Activated CD8-positive, alpha-beta T cell treated with anti-CD3 and anti-CD28 coated beads, Interleukin-2, amount 10 ng/mL, durations not matched to agents 7 days and 5 days (primary cell): Measurements from ENCODE around the gene CARMIL3. TPM values are rescaled to one million over a fixed set of nuclear protein-coding genes. Genes with fewer than 3 reads are reported as not detected.

Experiments
- ATAC-seq: fragments of 150-1000 bp; cut with Tn5 transposase; one replicate; pipeline ENCODE4 v1.10.0; 2021; ENCODE audit warnings: moderate library complexity
- CTCF ChIA-PET: fragments of 350-600 bp; sonication (Branson Sonifier 250); formaldehyde crosslinking; loops from one replicate; lab custom pipeline; 2021; ENCODE audit warnings: antibody characterized with exemption; lab: Charles Lee
- POLR2A ChIA-PET: fragments of 350-600 bp; sonication (Branson Sonifier 250); formaldehyde crosslinking; loops from one replicate; lab custom pipeline; 2021; ENCODE audit warnings: antibody characterized with exemption; lab: Charles Lee
- DNase-seq: peaks from one replicate; pipeline ENCODE4 v3.0.0-alpha.2; 2020
- H3K27ac Mint-ChIP-seq: one replicate; pipeline ENCODE4 v1.8.0; 2021; ENCODE audit warnings: mild to moderate bottlenecking, mixed read lengths
- H3K27me3 Mint-ChIP-seq: one replicate; pipeline ENCODE4 v1.8.0; 2021; ENCODE audit warnings: low read depth, mixed read lengths
- H3K36me3 Mint-ChIP-seq: one replicate; pipeline ENCODE4 v1.8.0; 2021; ENCODE audit warnings: low read depth, mixed read lengths
- H3K4me1 Mint-ChIP-seq: one replicate; pipeline ENCODE4 v1.8.0; 2021; ENCODE audit warnings: low read depth, mixed read lengths
- H3K4me3 Mint-ChIP-seq: one replicate; pipeline ENCODE4 v1.8.0; 2021; ENCODE audit warnings: mild to moderate bottlenecking, mixed read lengths
- H3K9me3 Mint-ChIP-seq: one replicate; pipeline ENCODE4 v1.8.0; 2022; ENCODE audit warnings: mixed read lengths; ENCODE audit not compliant: insufficient read depth
- total RNA-seq, 2 experiments: library from RNA; stranded (reverse); gene quantifications; one replicate each; pipeline ENCODE4 v1.2.3, GENCODE V29; 2021

CARMIL3 gene
- total RNA-seq, 2 experiments from 2014 or later = 0.86 to 0.95 TPM

GRCh38 chr14:24064856-24065255 lies 13.0 kb downstream of the CARMIL3 start:
- ChIA-PET CTCF (no interaction called here), POLR2A (interaction anchor here (0.5 kb wide), 1 partner anchor 73 kb away, joined by 3 read pairs; no protein-coding TSS in a partner anchor)
- DNase-seq (no peak), ATAC-seq (no peak)
- no peaks in the 10 kb centered on the region for H3K4me1 Mint-ChIP-seq
- no peak overlapping the region for H3K4me3 Mint-ChIP-seq
- H3K36me3 Mint-ChIP-seq = no peaks in the 10 kb centered on the region
- no peak overlapping the region for H3K27ac Mint-ChIP-seq
- peaks cover 3% of the 10 kb centered on the region for H3K27me3 Mint-ChIP-seq
- H3K9me3 Mint-ChIP-seq = no peaks in the 10 kb centered on the region

GRCh38 chr14:24065408-24065807 lies 13.6 kb downstream of the CARMIL3 start:
- POLR2A ChIA-PET = interaction anchor here (0.9 kb wide), 1 partner anchor 49 kb away, joined by 3 read pairs; the partner anchor contains the start of gene DCAF11
- ATAC-seq = no peak
- H3K36me3 Mint-ChIP-seq = no peaks in the 10 kb centered on the region

GRCh38 chr14:24066496-24067132 lies 14.8 kb downstream of the CARMIL3 start:
- ATAC-seq = no peak
- H3K4me3 Mint-ChIP-seq = no peak overlapping the region
- H3K9me3 Mint-ChIP-seq = no peaks in the 10 kb centered on the region
- CTCF ChIA-PET = interaction anchor here (1.4 to 2.0 kb wide), 4 partner anchors 8 to 41 kb away, joined by 5 to 8 read pairs (median 6); no protein-coding TSS in a partner anchor
- no peaks in the 10 kb centered on the region for H3K4me1 Mint-ChIP-seq
- POLR2A ChIA-PET = interaction anchor here (0.9 to 1.2 kb wide), 2 partner anchors 28 to 94 kb away, joined by 4 read pairs; partner anchors contain the start of genes IRF9 and PCK2
- H3K27ac Mint-ChIP-seq = no peak overlapping the region
- peaks cover 9% of the 10 kb centered on the region for H3K27me3 Mint-ChIP-seq
- H3K36me3 Mint-ChIP-seq = no peaks in the 10 kb centered on the region
- DNase-seq = no peak

More at GRCh38 chr14:24065408-24065807, 13.6 kb downstream of the CARMIL3 start:
- Mint-ChIP-seq H3K27ac (no peak overlapping the region), H3K9me3 (no peaks in the 10 kb centered on the region), H3K4me1 (no peaks in the 10 kb centered on the region), H3K27me3 (peaks cover 7% of the 10 kb centered on the region), H3K4me3 (no peak overlapping the region)
- no peak for DNase-seq
- CTCF ChIA-PET = interaction anchor here (0.9 to 1.2 kb wide), 2 partner anchors 25 to 30 kb away, joined by 3 to 5 read pairs; no protein-coding TSS in a partner anchor

- no peaks in the 10 kb centered on the region for H3K4me1 Mint-ChIP-seq
- no peak for DNase-seq
- ChIA-PET CTCF (interaction anchor here (1.1 to 3.4 kb wide), 7 partner anchors 9 to 41 kb away, joined by 3 to 14 read pairs (median 6); no protein-coding TSS in a partner anchor), POLR2A (interaction anchor here (1.2 kb wide), 1 partner anchor 27 kb away, joined by 4 read pairs; the partner anchor contains the start of gene PCK2)
- no peak overlapping the region for H3K27ac Mint-ChIP-seq
- no peak overlapping the region for H3K4me3 Mint-ChIP-seq
- H3K27me3 Mint-ChIP-seq = peaks cover 9% of the 10 kb centered on the region
- no peak for ATAC-seq
- H3K9me3 Mint-ChIP-seq = no peaks in the 10 kb centered on the region
- no peaks in the 10 kb centered on the region for H3K36me3 Mint-ChIP-seq
Observed at GRCh38 chr14:24067133-24068082, 15.6 kb downstream of the CARMIL3 start.

GRCh38 chr14:24068711-24069410 lies 17.1 kb downstream of the CARMIL3 start:
- no peak overlapping the region for H3K27ac Mint-ChIP-seq
- no peak overlapping the region for H3K4me3 Mint-ChIP-seq
- ATAC-seq (no peak), DNase-seq (no peak)
- H3K36me3 Mint-ChIP-seq = no peaks in the 10 kb centered on the region
- no peaks in the 10 kb centered on the region for H3K9me3 Mint-ChIP-seq
- peaks cover 9% of the 10 kb centered on the region for H3K27me3 Mint-ChIP-seq
- POLR2A ChIA-PET = interaction anchor here (1.4 to 2.6 kb wide), 2 partner anchors 12 to 92 kb away, joined by 4 to 13 read pairs; partner anchors contain the start of gene IRF9
- CTCF ChIA-PET = interaction anchor here (0.7 to 3.4 kb wide), 7 partner anchors 11 to 92 kb away, joined by 3 to 15 read pairs (median 7); partner anchors contain the start of gene IRF9
- H3K4me1 Mint-ChIP-seq = no peaks in the 10 kb centered on the region

- Mint-ChIP-seq H3K27me3 (peaks cover 9% of the 10 kb centered on the region), H3K27ac (no peak overlapping the region), H3K4me3 (no peak overlapping the region), H3K4me1 (no peaks in the 10 kb centered on the region), H3K9me3 (no peaks in the 10 kb centered on the region), H3K36me3 (no peaks in the 10 kb centered on the region)
- ATAC-seq (no peak), DNase-seq (no peak)
- ChIA-PET POLR2A (interaction anchor here (1.1 to 2.6 kb wide), 3 partner anchors 11 to 173 kb away, joined by 3 to 13 read pairs (median 4); partner anchors contain the start of genes IRF9 and TINF2), CTCF (interaction anchor here (0.7 to 3.4 kb wide), 6 partner anchors 11 to 92 kb away, joined by 3 to 15 read pairs (median 6); partner anchors contain the start of genes CARMIL3 and IRF9)
Observed at GRCh38 chr14:24069411-24069735, 17.6 kb downstream of the CARMIL3 start.

GRCh38 chr14:24070285-24071143 lies 18.7 kb downstream of the CARMIL3 start:
- no peak overlapping the region for H3K4me3 Mint-ChIP-seq
- H3K9me3 Mint-ChIP-seq = no peaks in the 10 kb centered on the region
- H3K36me3 Mint-ChIP-seq = no peaks in the 10 kb centered on the region
- H3K27me3 Mint-ChIP-seq = peaks cover 9% of the 10 kb centered on the region
- ATAC-seq (no peak), DNase-seq (no peak)
- CTCF ChIA-PET = interaction anchor here (0.9 to 3.4 kb wide), 6 partner anchors 9 to 38 kb away, joined by 3 to 15 read pairs (median 6); partner anchors contain the start of gene CARMIL3
- H3K4me1 Mint-ChIP-seq = peaks cover 7% of the 10 kb centered on the region
- POLR2A ChIA-PET = interaction anchor here (1.1 to 2.6 kb wide), 2 partner anchors 10 to 172 kb away, joined by 3 to 13 read pairs; partner anchors contain the start of gene TINF2
- H3K27ac Mint-ChIP-seq = no peak overlapping the region

GRCh38 chr14:24071144-24071697 lies 19.4 kb downstream of the CARMIL3 start, which contains the start of gene CPNE6:
Gene CPNE6 (plus strand): TSS chr14:24071562. CDS start chr14:24072937, 1,375 bp downstream.
- DNase-seq (no peak), ATAC-seq (no peak)
- ChIA-PET POLR2A (interaction anchor here (2.6 kb wide), 1 partner anchor 9 kb away, joined by 13 read pairs; no protein-coding TSS in a partner anchor), CTCF (interaction anchor here (0.9 to 3.4 kb wide), 4 partner anchors 10 to 37 kb away, joined by 3 to 15 read pairs (median 9); no protein-coding TSS in a partner anchor)
- Mint-ChIP-seq H3K36me3 (no peaks in the 10 kb centered on the region), H3K9me3 (no peaks in the 10 kb centered on the region), H3K27ac (no peak within 1 kb of the TSS), H3K4me1 (peaks cover 14% of the 10 kb centered on the region), H3K27me3 (peaks cover 9% of the 10 kb centered on the region), H3K4me3 (no peak within 1 kb of the TSS)

- Mint-ChIP-seq H3K4me3 (no peak overlapping the region), H3K9me3 (no peaks in the 10 kb centered on the region), H3K27ac (no peak overlapping the region), H3K4me1 (peaks cover 20% of the 10 kb centered on the region), H3K36me3 (no peaks in the 10 kb centered on the region), H3K27me3 (peaks cover 9% of the 10 kb centered on the region)
- POLR2A ChIA-PET = interaction anchor here (0.8 kb wide), 1 partner anchor 9 kb away, joined by 3 read pairs; no protein-coding TSS in a partner anchor
- DNase-seq (no peak), ATAC-seq (no peak)
- CTCF ChIA-PET = interaction anchor here (0.8 to 0.9 kb wide), 2 partner anchors 9 to 19 kb away, joined by 3 read pairs; no protein-coding TSS in a partner anchor
Observed at GRCh38 chr14:24071836-24072430, 20.1 kb downstream of the CARMIL3 start.
